ENCODE measurements around the gene CFAP20.
"Not testable (repeated sequence)": the region's sequence is repeated elsewhere in the genome, so short reads cannot be mapped to it uniquely, and the experiment has no call there.

The CFAP20 gene

DNA sequence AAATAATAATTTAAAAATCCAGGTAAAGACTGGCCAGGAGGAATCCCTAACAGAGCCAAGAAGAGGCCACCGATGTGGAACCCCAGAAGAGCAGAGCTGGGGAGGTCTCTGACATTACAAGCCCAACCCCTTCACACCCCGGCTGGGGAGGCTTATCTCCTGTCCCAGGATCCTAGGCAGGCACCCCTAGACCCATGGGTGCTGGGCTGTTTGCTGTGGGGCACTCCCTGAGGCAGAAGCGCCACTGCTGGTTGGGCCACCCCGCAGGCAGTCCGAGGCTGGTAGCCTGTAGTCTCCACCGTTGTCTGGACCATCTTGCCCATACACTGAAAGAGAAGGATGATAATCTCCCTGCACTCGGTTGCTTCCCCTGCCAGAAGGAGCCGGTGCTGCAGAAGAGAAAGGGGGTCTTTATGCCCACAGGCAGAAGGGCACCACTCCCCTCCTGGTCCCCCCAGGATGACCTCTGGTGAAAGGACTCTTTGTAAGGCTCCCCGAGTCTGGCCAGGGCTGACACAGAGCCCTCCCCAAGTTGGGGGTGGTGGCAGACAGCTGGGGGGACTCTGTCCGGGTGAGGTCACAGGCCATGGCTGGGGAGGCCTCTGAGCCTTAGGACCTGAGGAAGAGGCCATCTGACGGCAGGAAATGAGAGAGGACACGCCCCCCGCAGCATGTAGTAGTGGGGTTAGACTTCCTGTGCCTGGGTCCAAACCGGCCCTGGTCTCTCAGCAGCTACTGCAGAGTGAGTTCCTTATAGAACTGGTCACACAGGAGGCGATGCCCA is 34.2 kb downstream of the CFAP20 start:
- no peak for DNase-seq

DNA sequence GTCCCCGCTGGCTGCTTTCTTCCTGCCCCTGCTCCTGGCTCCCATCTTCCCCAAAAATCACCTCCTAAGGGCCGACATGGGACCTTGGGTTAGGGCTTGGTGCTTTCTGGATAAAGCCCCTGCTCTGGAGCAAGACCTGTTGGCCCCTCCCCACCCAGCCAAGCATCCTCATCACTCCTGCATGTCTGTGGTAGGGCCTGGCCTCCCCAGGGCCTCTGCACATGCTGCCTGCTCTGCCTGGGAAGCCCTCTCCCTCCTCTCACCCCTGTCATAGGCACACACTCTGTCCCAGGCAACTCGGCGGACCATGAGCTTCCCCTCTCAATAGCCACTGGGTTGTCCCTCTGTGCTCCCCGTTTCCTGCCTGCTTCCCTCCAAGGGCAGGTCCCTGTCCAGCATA is 35.2 kb downstream of the CFAP20 start:
- no peak for DNase-seq

DNA sequence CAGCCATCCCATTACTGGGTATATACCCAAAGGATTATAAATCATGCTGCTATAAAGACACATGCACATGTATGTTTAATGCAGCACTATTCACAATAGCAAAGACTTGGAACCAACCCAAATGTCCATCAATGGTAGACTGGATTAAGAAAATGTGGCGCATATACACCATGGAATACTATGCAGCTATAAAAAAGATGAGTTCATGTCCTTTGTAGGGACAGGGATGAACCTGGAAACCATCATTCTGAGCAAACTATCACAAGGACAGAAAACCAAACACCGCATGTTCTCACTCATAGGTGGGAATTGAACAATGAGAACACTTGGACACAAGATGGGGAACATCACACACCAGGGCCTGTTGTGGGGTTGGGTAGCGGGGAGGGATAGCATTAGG is 38.8 kb downstream of the CFAP20 start:
- DNase-seq = not testable (repeated sequence)

DNA sequence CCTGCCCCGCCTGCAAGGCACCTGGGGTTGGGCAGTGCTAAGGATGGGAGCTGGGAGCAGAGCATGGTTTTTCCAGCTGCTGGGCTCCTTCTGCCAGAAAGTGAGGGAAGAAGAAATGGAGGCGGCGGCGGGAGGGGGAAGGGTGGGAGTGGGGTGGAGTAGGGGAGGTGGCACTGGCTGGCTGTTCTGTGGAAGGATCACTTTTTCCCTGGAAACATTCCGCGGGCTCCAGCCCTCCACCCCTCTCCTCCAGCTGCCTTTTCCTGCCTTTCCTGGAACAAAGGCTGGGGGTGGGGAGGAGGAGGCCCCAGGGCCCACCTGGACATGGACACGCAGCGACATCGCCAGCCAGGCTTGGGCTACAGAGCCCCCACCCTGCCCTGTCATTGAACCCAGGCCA is 41.1 kb downstream of the CFAP20 start:
- no peak for DNase-seq

DNA sequence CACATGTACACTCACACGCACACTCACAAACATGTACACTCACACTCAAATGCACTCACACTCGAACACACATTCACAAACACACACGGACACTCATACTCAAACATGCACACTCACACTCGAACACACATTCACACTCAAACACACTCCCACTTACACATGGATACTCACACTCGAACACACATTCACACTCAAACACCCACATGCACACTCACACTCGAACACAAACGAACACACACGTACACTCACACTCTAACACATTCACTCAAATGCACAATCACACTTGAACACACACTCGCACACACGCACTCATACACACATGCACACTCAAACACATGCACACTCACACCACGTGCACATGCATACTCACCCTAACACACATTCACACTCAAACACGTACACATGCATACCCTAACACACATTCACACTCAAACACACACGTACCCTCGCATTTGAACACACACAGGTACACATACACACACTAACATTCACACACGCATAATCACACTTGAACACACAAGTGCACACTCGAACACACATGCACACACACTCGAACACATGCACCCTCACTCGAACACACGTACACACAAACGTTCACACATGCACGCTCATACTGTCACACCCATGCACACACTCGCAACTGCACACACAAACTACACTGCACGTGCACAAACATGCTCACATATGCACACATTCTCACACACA is 41.8 kb downstream of the CFAP20 start:
- DNase-seq = no peak

DNA sequence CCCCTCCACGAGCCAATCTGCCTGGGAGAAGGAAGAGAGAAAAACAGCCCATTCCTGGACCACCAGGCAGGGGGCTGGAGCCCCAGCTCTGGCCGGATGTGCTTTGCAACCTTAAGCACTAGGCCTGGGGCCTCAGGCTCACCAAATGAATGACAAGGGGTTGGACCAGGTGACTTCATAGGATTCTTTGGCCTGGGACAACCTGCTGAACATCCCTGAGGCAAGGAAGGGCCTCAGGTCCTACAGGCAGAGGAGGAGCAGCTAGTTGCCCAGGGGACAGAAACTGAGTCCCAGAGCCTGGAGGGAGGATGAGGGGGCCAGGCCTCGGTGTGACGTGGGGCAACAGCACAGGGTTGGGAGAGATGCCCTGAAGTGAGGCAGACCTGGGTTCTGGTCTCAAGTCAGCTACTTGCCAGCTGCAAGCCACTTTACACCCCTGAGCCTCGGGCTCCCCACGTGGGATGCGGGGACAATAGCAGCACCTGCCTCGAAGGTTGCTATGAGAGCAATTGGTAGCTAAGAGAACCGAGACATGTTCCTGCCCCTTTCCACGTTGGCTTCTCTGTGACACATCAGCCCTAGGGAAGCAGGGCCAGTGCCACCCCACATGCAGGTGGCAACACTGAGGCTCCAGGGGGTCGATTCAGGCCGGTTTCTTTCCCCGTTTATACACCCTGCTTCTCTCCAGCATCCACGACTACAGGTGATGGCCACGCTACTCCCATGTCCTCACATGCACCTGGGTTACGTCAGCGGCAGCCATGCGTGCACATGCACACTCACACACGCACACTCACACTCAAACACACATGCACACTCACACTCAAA is 42.6 kb downstream of the CFAP20 start:
- DNase-seq = no peak

DNA sequence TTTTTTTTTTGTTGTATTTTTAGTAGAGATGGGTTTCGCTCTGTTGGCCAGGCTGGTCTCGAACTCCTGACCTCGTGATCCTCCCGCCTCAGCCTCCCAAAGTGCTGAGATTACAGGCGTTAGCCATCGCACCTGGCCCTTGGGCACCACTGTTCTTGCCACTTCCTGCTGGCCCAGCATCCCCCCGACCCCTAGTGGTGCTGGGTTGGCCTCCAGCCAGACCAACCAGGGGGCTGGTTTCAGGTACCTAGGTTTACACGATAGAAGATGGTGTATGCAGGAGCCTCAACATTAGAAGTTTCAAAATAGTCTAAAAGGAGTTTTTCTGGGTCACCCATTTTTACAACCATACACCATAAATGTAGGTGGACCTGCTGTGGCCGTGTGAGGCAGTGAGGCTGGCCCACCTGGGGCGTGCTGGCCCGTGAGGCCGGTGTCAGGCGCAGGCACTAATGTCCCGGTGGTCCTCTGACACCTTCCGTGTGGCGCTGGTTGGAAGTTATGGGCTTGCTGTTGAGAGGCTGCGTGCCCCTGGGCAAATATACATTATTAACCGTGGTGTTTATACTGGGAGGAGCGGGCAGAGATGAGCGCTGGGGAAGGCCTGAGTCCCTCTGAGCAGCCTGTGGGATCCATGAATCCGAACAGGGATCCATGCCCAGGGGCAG is 43.5 kb downstream of the CFAP20 start:
- no peak for DNase-seq

DNA sequence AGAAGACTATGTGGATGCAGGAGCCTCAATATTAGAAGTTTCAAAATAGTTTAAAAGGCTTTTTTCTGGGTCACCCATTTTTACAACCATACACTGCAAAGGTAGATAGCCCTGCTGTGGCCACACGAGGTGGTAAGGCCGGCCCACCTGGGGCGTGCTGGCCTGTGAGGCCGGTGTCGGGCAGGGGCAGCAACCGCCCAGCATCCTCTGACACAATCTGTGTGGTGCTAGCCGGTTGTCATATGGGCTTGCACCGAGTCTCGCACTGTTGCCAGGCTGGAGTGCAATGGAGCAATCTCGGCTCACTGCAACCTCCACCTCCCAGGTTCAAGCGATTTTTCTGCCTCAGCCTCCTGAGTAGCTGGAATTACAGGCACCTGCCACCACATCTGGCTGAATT is 44.0 kb downstream of the CFAP20 start:
- no peak for DNase-seq

DNA sequence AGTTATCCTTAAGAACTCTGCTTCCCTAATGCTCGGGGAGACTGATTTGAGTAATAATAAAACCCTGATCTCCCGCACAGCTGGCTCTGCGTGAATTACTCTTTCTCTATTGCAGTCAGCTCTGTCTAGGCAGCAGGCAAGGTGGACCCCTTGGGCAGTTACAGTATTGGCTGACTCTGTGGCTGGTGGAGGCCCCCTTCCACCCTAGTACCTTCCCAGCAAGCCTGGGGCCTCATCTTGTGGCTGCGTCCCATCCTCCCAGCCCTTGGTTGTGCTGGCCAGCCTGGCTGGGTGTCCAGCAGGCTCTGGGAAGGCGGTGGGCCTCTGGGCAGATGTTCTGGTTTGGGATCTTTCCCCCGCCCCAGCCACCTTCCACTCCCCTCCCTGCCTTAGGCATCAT is 44.5 kb downstream of the CFAP20 start:
- no peak for DNase-seq

DNA sequence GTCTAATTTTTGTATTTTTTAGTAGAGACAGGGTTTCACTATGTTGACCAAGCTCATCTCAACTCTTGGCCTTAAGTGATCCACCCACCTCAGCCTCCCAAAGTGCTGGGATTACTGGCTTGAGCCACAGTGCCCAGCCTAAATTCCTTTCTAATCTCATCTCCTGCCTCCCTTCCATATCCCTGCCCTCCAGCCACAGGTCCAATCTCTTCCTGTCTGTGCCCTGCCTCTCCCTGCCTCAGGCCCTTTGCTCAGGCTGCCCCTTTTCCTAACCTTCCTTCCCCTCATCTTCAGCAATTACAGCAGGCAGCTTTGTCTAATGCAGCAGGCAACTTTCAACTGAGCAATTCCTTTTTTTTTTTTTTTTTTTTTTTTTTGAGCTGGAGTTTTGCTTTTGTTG is 46.8 kb downstream of the CFAP20 start:
- DNase-seq = no peak

DNA sequence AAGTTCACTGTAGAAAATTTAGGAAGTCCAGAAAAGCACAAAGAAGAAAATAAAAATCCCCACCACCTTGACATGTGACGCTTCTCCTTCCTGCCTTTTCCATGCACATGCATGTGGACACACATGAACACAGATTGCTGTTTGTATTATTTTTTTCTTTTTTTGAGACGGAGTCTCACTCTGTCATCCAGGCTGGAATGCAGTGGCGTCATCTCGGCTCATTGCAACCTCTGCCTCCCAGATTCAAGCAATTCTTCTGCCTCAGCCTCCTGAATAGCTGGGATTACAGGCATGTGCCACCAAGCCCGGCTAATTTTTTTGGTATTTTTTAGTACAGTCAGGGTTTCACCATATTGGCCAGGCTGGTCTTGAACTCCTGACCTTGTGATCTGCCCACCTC is 48.5 kb downstream of the CFAP20 start:
- DNase-seq = not testable (repeated sequence)

DNA sequence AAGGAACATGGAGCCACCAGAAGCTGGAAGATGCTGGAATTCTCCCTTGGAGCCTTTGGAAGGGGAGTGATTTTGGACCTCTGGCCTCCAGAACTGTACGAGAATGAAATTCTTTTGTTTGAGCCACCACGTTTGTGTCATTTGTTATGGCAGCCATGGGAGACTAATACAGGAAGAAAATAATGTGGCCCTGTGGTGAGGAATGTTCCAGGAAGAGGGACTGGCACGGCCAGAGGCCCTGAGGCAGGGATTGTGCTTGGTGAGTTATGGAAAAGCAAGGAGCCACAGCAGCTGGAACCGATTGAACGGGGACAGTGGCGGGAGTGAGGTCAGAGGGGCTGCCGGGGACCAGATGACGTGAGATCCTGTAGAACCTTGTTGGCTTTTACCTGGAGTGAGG is 51.4 kb downstream of the CFAP20 start:
- no peak for DNase-seq

DNA sequence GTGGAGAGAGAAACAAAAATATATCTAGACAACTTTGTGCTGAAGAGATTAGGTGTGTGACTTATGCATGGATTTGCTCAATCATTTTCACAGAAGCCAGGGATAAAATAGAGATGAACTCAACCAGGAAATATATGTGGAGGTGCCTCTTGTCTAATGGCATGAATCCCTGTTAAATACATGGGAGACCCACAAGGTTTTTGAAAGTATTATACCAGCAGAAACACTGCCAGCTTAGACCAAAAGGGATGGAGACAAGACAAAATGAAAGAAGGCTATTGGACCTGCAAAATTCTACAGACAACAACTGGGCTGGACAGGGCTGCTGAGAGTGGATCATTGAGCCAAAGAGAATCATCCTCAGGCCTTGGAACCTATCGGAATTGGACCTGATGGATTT is 52.7 kb downstream of the CFAP20 start:
- DNase-seq = no peak

DNA sequence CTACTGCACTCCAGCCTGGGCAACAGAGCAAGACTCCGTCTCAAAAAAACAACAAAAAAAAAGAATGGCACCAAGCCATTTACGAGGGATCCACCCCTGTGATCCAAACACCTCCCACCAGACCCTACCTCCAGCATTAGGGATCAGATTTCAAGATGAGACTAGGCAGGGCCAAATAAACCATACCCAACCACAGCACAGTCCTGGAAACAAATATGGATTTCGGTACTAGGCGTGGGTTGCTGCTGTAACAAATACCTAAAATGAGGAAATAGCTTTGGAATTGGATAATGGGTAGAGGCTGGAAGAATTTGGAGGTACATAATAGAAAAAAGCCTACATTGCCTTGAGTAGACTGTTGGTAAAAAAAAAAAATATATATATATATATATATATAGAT is 54.5 kb downstream of the CFAP20 start:
- DNase-seq = no peak

DNA sequence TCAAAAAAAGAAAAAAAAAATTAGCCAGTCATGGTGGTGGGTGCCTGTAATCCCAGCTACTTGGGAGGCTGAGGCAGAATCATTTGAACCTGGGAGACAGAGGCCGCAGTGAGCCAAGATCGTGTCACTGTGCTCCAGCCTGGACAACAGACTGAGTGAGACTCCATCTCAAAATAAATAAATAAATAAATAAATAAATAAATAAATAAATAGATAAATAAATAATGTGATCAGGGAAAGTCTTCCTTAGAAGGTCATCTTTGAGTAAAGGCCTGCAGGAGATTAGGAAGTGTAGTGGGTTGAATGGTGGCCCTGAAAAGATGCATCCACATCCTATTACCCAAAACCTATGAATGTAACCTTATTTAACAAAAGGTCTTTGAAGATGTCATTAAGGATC is 56.1 kb downstream of the CFAP20 start:
- DNase-seq = not testable (repeated sequence)

DNA sequence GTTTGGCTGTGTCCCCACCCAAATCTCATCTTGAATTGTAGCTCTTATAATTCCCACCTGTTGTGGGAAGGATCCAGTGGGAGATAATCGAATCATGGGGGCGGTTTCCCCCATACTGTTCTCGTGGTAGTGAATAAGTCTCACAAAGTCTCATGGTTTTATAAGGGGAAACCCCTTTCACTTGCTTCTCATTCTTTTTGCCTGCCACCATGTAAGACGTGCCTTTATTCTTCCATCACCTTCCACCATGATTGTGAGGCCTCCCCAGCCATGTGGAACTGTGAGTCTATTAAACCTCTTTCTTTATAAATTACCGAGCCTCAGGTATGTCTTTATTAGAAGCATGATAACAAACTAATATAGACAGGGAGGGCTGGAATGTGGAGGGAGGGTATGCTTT is 57.0 kb downstream of the CFAP20 start:
- DNase-seq = not testable (repeated sequence)

DNA sequence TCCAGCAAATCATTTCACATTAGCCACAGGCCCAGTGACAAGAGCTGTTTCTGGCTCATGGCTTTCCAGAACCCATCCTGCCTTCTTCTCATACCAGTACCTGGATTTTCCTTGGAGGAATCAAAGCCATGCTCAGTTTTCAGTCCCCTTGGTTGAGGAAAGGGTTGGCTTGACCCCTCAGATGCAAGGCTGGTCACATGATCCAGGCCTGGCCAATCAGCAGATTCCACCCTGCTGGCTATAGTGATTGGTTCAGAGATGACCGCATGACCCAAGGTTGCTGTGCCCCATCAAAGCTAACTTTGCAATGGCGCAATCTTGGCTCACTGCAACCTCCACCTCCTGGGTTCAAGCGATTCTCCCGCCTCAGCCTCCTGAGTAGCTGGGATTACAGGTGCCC is 58.6 kb downstream of the CFAP20 start:
- no peak for DNase-seq
